CD14-positive monocyte (primary cell): Measurements from ENCODE around the gene RNF31. TPM values are rescaled to one million over a fixed set of nuclear protein-coding genes. Genes with fewer than 3 reads are reported as not detected.
A peak's percentile ranks its signal among the peaks of the same experiment; 100 is the strongest.

Experiments used
- DNase-seq, 3 donors: peaks; one replicate each; pipeline ENCODE4 v3.0.0-alpha.2; 2011 to 2022
- H2AFZ ChIP-seq: 2 replicates; pipeline ENCODE4 v1.6.0; 2012; ENCODE audit warnings: mild to moderate bottlenecking, low read depth, low read length, inconsistent platforms; ENCODE audit not compliant: insufficient read depth, poor library complexity, severe bottlenecking
- H3K27ac ChIP-seq, 2 donors: 1 replicate in 1 of 2; 2 replicates in 1 of 2; pipeline ENCODE4 v1.5.1; 2012 to 2013; ENCODE audit warnings: low read length in 2 of 2, control low read depth in 1 of 2, inconsistent platforms in 1 of 2, low read depth in 1 of 2, mild to moderate bottlenecking in 1 of 2
- H3K27me3 ChIP-seq, 2 donors: one replicate each; pipeline versions ENCODE4 v1.6.0 to v1.6.1; 2011 to 2013; ENCODE audit warnings: low read length in 2 of 2; ENCODE audit not compliant: control insufficient read depth in 2 of 2, insufficient read depth in 2 of 2
- H3K36me3 ChIP-seq, 2 donors: replicated peaks in 1 of 2; 1 replicate in 1 of 2; 2 replicates in 1 of 2; pipeline versions ENCODE4 v1.5.1 to v1.6.1; 2012 to 2013; ENCODE audit warnings: low read length in 2 of 2, control low read depth in 1 of 2, inconsistent platforms in 1 of 2, mild to moderate bottlenecking in 1 of 2; ENCODE audit not compliant: insufficient read depth in 2 of 2, control insufficient read depth in 1 of 2
- H3K4me1 ChIP-seq, 2 donors: 1 replicate in 1 of 2; 2 replicates in 1 of 2; pipeline versions ENCODE4 v1.5.1 to v1.6.1; 2012 to 2013; ENCODE audit warnings: low read length in 2 of 2, control low read depth in 1 of 2, inconsistent platforms in 1 of 2, mild to moderate bottlenecking in 1 of 2, moderate library complexity in 1 of 2; ENCODE audit not compliant: insufficient read depth in 2 of 2, control insufficient read depth in 1 of 2
- H3K4me2 ChIP-seq: replicated peaks from 2 replicates; pipeline ENCODE3; 2012; ENCODE audit warnings: low read length, moderate library complexity, mild to moderate bottlenecking; ENCODE audit not compliant: poor library complexity, severe bottlenecking; ENCODE audit errors: extremely low read depth
- H3K4me3 ChIP-seq, 3 experiments: fragments of 200-600 bp in 1 of 3; sonication (generic) in 1 of 3; replicated peaks in 1 of 3; 1 replicate in 2 of 3; 2 replicates in 1 of 3; pipeline ENCODE4 v1.5.1; 2011 to 2013; ENCODE audit warnings: low read length in 3 of 3, mild to moderate bottlenecking in 3 of 3, control low read depth in 2 of 3, low read depth in 2 of 3, inconsistent platforms in 1 of 3, moderate library complexity in 1 of 3
- H3K79me2 ChIP-seq: 2 replicates; pipeline ENCODE4 v1.6.0; 2012; ENCODE audit warnings: mild to moderate bottlenecking, control low read depth, inconsistent platforms, low read length, moderate library complexity; ENCODE audit not compliant: insufficient read depth
- H3K9ac ChIP-seq: 2 replicates; pipeline ENCODE4 v1.6.0; 2017; ENCODE audit warnings: low read length, mild to moderate bottlenecking; ENCODE audit not compliant: insufficient read depth, poor library complexity, severe bottlenecking
- H3K9me3 ChIP-seq, 2 donors: replicated peaks in 1 of 2; 1 replicate in 1 of 2; 2 replicates in 1 of 2; pipeline versions ENCODE4 v1.5.1 to v1.6.1; 2012 to 2013; ENCODE audit warnings: low read length in 2 of 2, control low read depth in 1 of 2; ENCODE audit not compliant: control insufficient read depth in 1 of 2, insufficient read depth in 1 of 2
- H4K20me1 ChIP-seq: 2 replicates; pipeline ENCODE4 v1.6.0; 2012; ENCODE audit warnings: mild to moderate bottlenecking, low read length, control low read depth, moderate library complexity; ENCODE audit not compliant: insufficient read depth
- H3K27ac Mint-ChIP-seq, 7 donors: one replicate each; pipeline ENCODE4 v1.8.0; 2020; ENCODE audit warnings: mild to moderate bottlenecking in 7 of 7, mixed read lengths in 7 of 7, moderate library complexity in 6 of 7, inconsistent platforms in 2 of 7
- H3K27me3 Mint-ChIP-seq, 3 donors: one replicate each; pipeline ENCODE4 v1.8.0; 2021 to 2022; ENCODE audit warnings: low read depth in 3 of 3, mild to moderate bottlenecking in 3 of 3, mixed read lengths in 3 of 3, moderate library complexity in 3 of 3, inconsistent platforms in 1 of 3
- H3K36me3 Mint-ChIP-seq, 2 donors: one replicate each; pipeline ENCODE4 v1.8.0; 2020; ENCODE audit warnings: mixed read lengths in 2 of 2, inconsistent platforms in 1 of 2, mild to moderate bottlenecking in 1 of 2
- H3K4me1 Mint-ChIP-seq: one replicate; pipeline ENCODE4 v1.8.0; 2020; ENCODE audit warnings: mild to moderate bottlenecking, mixed read lengths
- H3K4me3 Mint-ChIP-seq, 2 donors: one replicate each; pipeline ENCODE4 v1.8.0; 2020; ENCODE audit warnings: mild to moderate bottlenecking in 2 of 2, mixed read lengths in 2 of 2, moderate library complexity in 1 of 2
- H3K9me3 Mint-ChIP-seq, 7 donors: one replicate each; pipeline ENCODE4 v1.8.0; 2020 to 2022; ENCODE audit warnings: mixed read lengths in 7 of 7, mild to moderate bottlenecking in 6 of 7, moderate library complexity in 6 of 7, inconsistent platforms in 2 of 7
- CTCF ChIP-seq: fragments of 200-600 bp; IDR thresholded peaks from one replicate; pipeline ENCODE4 v1.8.0; 2022; ENCODE audit warnings: antibody characterized with exemption, mild to moderate bottlenecking
- WGBS: methylation state at CpG from one replicate; pipeline ENCODE4 v1.1.5; 2013; ENCODE audit warnings: missing lambda C conversion rate; ENCODE audit not compliant: insufficient coverage; 5-methylcytosine and 5-hydroxymethylcytosine counted together
- intact Hi-C, 2 donors: fragments of 100-400 bp; cut with micrococcal nuclease; formaldehyde crosslinking; loops; one replicate each; pipeline versions ENCODE4 v1.15.0 to v1.15.1; 2023
- polyA plus RNA-seq, 3 donors: library from polyadenylated mRNA; depleted of rRNA in 1 of 3; unstranded in 2 of 3; stranded (reverse) in 1 of 3; fragments of 300-500 nt in 2 of 3; fragments of >200 nt in 1 of 3; fragmentation: Illumina TruSeq in 2 of 3; gene quantifications; 1 replicate in 2 of 3; 2 replicates in 1 of 3; pipeline ENCODE4 v1.2.3, GENCODE V29; 2012 to 2021

RNF31 gene
- polyA plus RNA-seq, 3 donors: 30.7 to 63.2 (median 36.8) TPM

DNA sequence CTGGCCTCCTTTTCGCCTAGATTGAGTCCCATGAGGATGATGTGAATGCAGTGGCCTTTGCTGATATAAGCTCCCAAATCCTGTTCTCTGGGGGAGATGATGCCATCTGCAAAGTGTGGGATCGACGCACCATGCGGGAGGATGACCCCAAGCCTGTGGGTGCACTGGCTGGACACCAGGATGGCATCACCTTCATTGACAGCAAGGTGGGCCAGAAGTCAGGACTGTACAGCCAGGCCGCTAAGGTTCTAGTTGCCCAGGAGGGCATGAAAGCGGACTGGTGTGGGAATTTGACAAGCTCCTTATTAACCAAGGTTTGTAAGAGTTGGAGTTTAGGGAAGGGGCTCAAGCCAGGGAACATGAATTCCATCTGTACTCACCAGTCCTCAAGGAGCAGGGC is 27.6 kb upstream of the RNF31 start:
- intact Hi-C loops: loop anchor here in 1 of 2 donors (10.0 kb wide), 2 partner anchors 175 to 1195 kb away; partner anchors contain the start of genes DHRS1, NOP9 and PRMT5
- H3K9me3 Mint-ChIP-seq: no peaks in the 10 kb centered on the region
- Histone ChIP-seq H3K79me2 (peaks cover 24% of the 10 kb centered on the region), H3K27ac (no peak overlapping the region), H3K9me3 (no peaks in the 10 kb centered on the region), H4K20me1 (no peaks in the 10 kb centered on the region), H3K27me3 (no peaks in the 10 kb centered on the region), H3K4me1 (peaks cover 13 to 18% of the 10 kb centered on the region in 2 donors), H3K36me3 (peaks cover 71 to 85% of the 10 kb centered on the region in 2 donors), H3K9ac (no peak overlapping the region), H2AFZ (no peak overlapping the region), H3K4me3 (no peak overlapping the region), H3K4me2 (no peak overlapping the region)
- no peak for DNase-seq
- H3K36me3 Mint-ChIP-seq: peaks cover 65 to 88% of the 10 kb centered on the region in 2 donors
- H3K4me1 Mint-ChIP-seq: peaks cover 21% of the 10 kb centered on the region
- no peak for TF ChIP-seq CTCF
- no peak overlapping the region for H3K27ac Mint-ChIP-seq
- H3K27me3 Mint-ChIP-seq: peaks cover 0 to 8% (median 2%) of the 10 kb centered on the region in 3 donors
- H3K4me3 Mint-ChIP-seq: peak overlapping the region in 1 of 2 donors; percentile 9
- WGBS: 100% methylated on average over 5 of the region's 6 CpGs

DNA sequence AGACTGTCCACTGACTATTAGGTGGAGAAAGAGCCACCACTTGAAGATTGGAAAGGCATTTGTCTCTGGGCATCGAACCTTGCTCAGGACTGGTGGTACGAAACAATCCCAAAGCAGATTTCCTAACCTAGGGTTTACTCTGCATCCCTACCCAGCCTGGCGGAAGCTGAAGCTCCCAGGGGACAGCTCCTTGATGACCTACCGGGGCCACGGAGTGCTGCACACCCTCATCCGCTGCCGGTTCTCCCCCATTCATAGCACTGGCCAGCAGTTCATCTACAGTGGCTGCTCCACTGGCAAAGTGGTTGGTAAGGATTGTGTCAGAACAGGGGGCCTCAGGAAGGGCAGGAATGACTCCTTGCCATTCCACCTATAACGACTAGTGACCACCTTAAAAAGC is 26.1 kb upstream of the RNF31 start:
- Histone ChIP-seq H3K4me1 (peaks cover 3 to 7% of the 10 kb centered on the region in 2 donors), H3K4me3 (no peak overlapping the region), H3K4me2 (no peak overlapping the region), H3K27ac (peak overlapping the region in 1 of 2 donors; percentile 5), H3K27me3 (no peaks in the 10 kb centered on the region), H3K79me2 (peaks cover 13% of the 10 kb centered on the region), H3K9me3 (no peaks in the 10 kb centered on the region), H2AFZ (no peak overlapping the region), H3K36me3 (peaks cover 71 to 86% of the 10 kb centered on the region in 2 donors), H3K9ac (no peak overlapping the region), H4K20me1 (no peaks in the 10 kb centered on the region)
- Mint-ChIP-seq H3K9me3 (no peaks in the 10 kb centered on the region), H3K27me3 (peaks cover 0 to 5% (median 0%) of the 10 kb centered on the region in 3 donors), H3K4me1 (peaks cover 12% of the 10 kb centered on the region), H3K27ac (no peak overlapping the region), H3K4me3 (no peak overlapping the region), H3K36me3 (peaks cover 65 to 93% of the 10 kb centered on the region in 2 donors)
- TF ChIP-seq CTCF: no peak
- DNase-seq: no peak
- 100% methylated on average over 2 of the region's 8 CpGs for WGBS
- intact Hi-C loops: no loop called here
